ENCODE results near the gene APOL1. TPM values are rescaled to one million over a fixed set of nuclear protein-coding genes. Genes with fewer than 3 reads are reported as not detected.

APOL1 gene
- total and polyA plus RNA-seq, 4 donors: 7.7 to 129 (median 59.5) TPM

GRCh38 chr22:36277482-36278291, 24.8 kb downstream of the APOL1 start:
- WGBS: 37% methylated on average over 18 of the region's 18 CpGs
- Histone ChIP-seq H3K4me3 (ENCODE audit: low read depth in 1 of 3, low read length in 3 of 3) (no peak overlapping the region), H3K9ac (ENCODE audit: low read depth in 1 of 2, low read length in 2 of 2) (no peak overlapping the region), H3K9me3 (ENCODE audit: control insufficient read depth in 4 of 4, low read length in 3 of 4) (no peaks in the 10 kb centered on the region), H3K27me3 (ENCODE audit: control insufficient read depth in 4 of 4, insufficient read depth in 4 of 4, low read length in 3 of 4) (no peaks in the 10 kb centered on the region), H3K4me1 (ENCODE audit: control insufficient read depth in 4 of 4, insufficient read depth in 4 of 4, low read length in 3 of 4) (peaks cover 7 to 39% (median 29%) of the 10 kb centered on the region in 4 donors), H3K36me3 (ENCODE audit: control insufficient read depth in 4 of 4, insufficient read depth in 3 of 4, low read depth in 1 of 4, low read length in 3 of 4) (peaks cover 9 to 17% (median 12%) of the 10 kb centered on the region in 4 donors), H3K27ac (ENCODE audit: low read depth in 1 of 2, low read length in 2 of 2) (peak overlapping the region in 1 of 2 donors; percentile 40)
- peak; percentile 62 for DNase-seq (ENCODE audit: low spot score)
- TF ChIP-seq RXRA (IDR thresholded peaks at IDR 0.05) (peak; percentile 12 to 41), RAD21 (IDR thresholded peaks at IDR 0.05) (peak; percentile 76 to 87), CTCF (IDR thresholded peaks at IDR 0.05; ENCODE audit: low read depth, low read length, missing input control) (peak; percentile 70), MAX (IDR thresholded peaks at IDR 0.05) (no peak), HNF4A (conservative IDR thresholded peaks at IDR 0.05) (peak; percentile 2 to 34), TAF1 (conservative IDR thresholded peaks at IDR 0.05) (no peak)

- Histone ChIP-seq H3K27me3 (ENCODE audit: control insufficient read depth in 4 of 4, insufficient read depth in 4 of 4, low read length in 3 of 4) (no peaks in the 10 kb centered on the region), H3K4me3 (ENCODE audit: low read depth in 1 of 3, low read length in 3 of 3) (peak overlapping the region in 1 of 3 donors; percentile 23), H3K9ac (ENCODE audit: low read depth in 1 of 2, low read length in 2 of 2) (no peak overlapping the region), H3K27ac (ENCODE audit: low read depth in 1 of 2, low read length in 2 of 2) (peak overlapping the region; percentile 33 to 73), H3K36me3 (ENCODE audit: control insufficient read depth in 4 of 4, insufficient read depth in 3 of 4, low read depth in 1 of 4, low read length in 3 of 4) (peaks cover 15 to 29% (median 21%) of the 10 kb centered on the region in 4 donors), H3K4me1 (ENCODE audit: control insufficient read depth in 4 of 4, insufficient read depth in 4 of 4, low read length in 3 of 4) (peaks cover 7 to 39% (median 29%) of the 10 kb centered on the region in 4 donors), H3K9me3 (ENCODE audit: control insufficient read depth in 4 of 4, low read length in 3 of 4) (no peaks in the 10 kb centered on the region)
- 26% methylated on average over 8 of the region's 8 CpGs for whole genome bisulfite sequencing
- no peak for DNase-seq (ENCODE audit: low spot score)
- no peak for TF ChIP-seq EGR1 (IDR thresholded peaks at IDR 0.05; ENCODE audit: low read depth in 2 of 2)
- TF ChIP-seq JUND (IDR thresholded peaks at IDR 0.05): peak; percentile 60 to 73
- peak; percentile 74 to 91 for TF ChIP-seq RXRA (IDR thresholded peaks at IDR 0.05)
- peak; percentile 79 for TF ChIP-seq FOXA2 (IDR thresholded peaks at IDR 0.05)
- TF ChIP-seq YY1 (IDR thresholded peaks at IDR 0.05): peak; percentile 70
- no peak for TF ChIP-seq CTCF (IDR thresholded peaks at IDR 0.05; ENCODE audit: low read depth, low read length, missing input control)
- TF ChIP-seq REST (IDR thresholded peaks at IDR 0.05): peak; percentile 67
- TF ChIP-seq RAD21 (IDR thresholded peaks at IDR 0.05): peak; percentile 11 to 24
- TF ChIP-seq HNF4G (IDR thresholded peaks at IDR 0.05): peak; percentile 58
- no peak for TF ChIP-seq GABPA (IDR thresholded peaks at IDR 0.05 in 1 of 2, conservative IDR thresholded peaks at IDR 0.05 in 1 of 2)
- TF ChIP-seq HNF4A (conservative IDR thresholded peaks at IDR 0.05): peak; percentile 94
- no peak for TF ChIP-seq TAF1 (conservative IDR thresholded peaks at IDR 0.05)
- TF ChIP-seq SP1 (IDR thresholded peaks at IDR 0.05): peak; percentile 81
- TF ChIP-seq FOXA1 (IDR thresholded peaks at IDR 0.05): peak; percentile 70
These were observed 26.3 kb downstream of the APOL1 start for GRCh38 chr22:36279219-36279666.
